Activated CD4-positive, alpha-beta T cell treated with anti-CD3 and anti-CD28 coated beads, Interleukin-2, amount 50 U/mL, for 24 hours (primary cell): ENCODE data around the gene TIMM22.
"Not testable (repeated sequence)": the region's sequence is repeated elsewhere in the genome, so short reads cannot be mapped to it uniquely, and the experiment has no call there.

ENCODE experiments used
- DNase-seq, 2 donors: peaks; one replicate each; pipeline ENCODE4 v3.0.0-alpha.2; 2020; ENCODE audit warnings: low read depth in 1 of 2, low spot score in 1 of 2

Gene TIMM22

GRCh38 chr17:971861-972260 lies 25.1 kb upstream of the TIMM22 start:
- not testable (repeated sequence) for DNase-seq

- no peak for DNase-seq
Observed at GRCh38 chr17:973053-973452, 23.9 kb upstream of the TIMM22 start.

GRCh38 chr17:974778-975177 lies 22.2 kb upstream of the TIMM22 start:
- DNase-seq, result not testable (repeated sequence)

GRCh38 chr17:975371-975915 lies 21.5 kb upstream of the TIMM22 start:
- DNase-seq, result no peak

GRCh38 chr17:976312-976711 lies 20.6 kb upstream of the TIMM22 start:
- DNase-seq, result no peak

GRCh38 chr17:977166-977565 lies 19.8 kb upstream of the TIMM22 start:
- DNase-seq, result no peak

GRCh38 chr17:978103-979093 lies 18.5 kb upstream of the TIMM22 start:
- DNase-seq, result no peak

GRCh38 chr17:979212-979538 lies 17.8 kb upstream of the TIMM22 start:
- no peak for DNase-seq

- peak; percentile 79 to 83 for DNase-seq
Observed at GRCh38 chr17:979539-980405, 17.2 kb upstream of the TIMM22 start, which contains the start of gene NXN. NXN (minus strand) TSS chr17:979776.

- peak; percentile 49 to 71 for DNase-seq
Observed at GRCh38 chr17:980406-981291, 16.3 kb upstream of the TIMM22 start.

- DNase-seq, result no peak
Observed at GRCh38 chr17:981292-981658, 15.7 kb upstream of the TIMM22 start.

GRCh38 chr17:983921-984320 lies 13.0 kb upstream of the TIMM22 start:
- no peak for DNase-seq

GRCh38 chr17:986322-986929 lies 10.5 kb upstream of the TIMM22 start:
- DNase-seq, result no peak

GRCh38 chr17:987931-988330 lies 9.0 kb upstream of the TIMM22 start:
- DNase-seq, result no peak

GRCh38 chr17:988561-988960 lies 8.4 kb upstream of the TIMM22 start:
- no peak for DNase-seq

- DNase-seq, result no peak
Observed at GRCh38 chr17:992933-993332, 4.0 kb upstream of the TIMM22 start.

- not testable (repeated sequence) for DNase-seq
Observed at GRCh38 chr17:995324-995723, 1.6 kb upstream of the TIMM22 start.

GRCh38 chr17:998111-998510 lies 1.2 kb downstream of the TIMM22 start:
- no peak for DNase-seq

- DNase-seq, result no peak
Observed at GRCh38 chr17:1000597-1001461, 3.9 kb downstream of the TIMM22 start.
